Activated effector memory CD4-positive, alpha-beta T cell treated with Interleukin-2 at 50 U/mL for 16 hours (primary cell): ENCODE results near the gene SLC17A7.

Experiments used
- DNase-seq: peaks from one replicate; pipeline ENCODE4 v3.0.0-alpha.2; 2020

SLC17A7 gene

GRCh38 chr19:49425922-49426592 lies 15.3 kb downstream of the SLC17A7 start:
- no peak for DNase-seq

- no peak for DNase-seq
Measured at GRCh38 chr19:49425178-49425577, 16.1 kb downstream of the SLC17A7 start, which contains the start of gene GFY. Gene GFY, plus strand, starts transcription at chr19:49425388. Its CDS starts 1,043 bp downstream, at chr19:49426431.

- no peak for DNase-seq
Measured at GRCh38 chr19:49423985-49424303, 17.4 kb downstream of the SLC17A7 start.

- DNase-seq: no peak
Measured at GRCh38 chr19:49423071-49423984, 18.0 kb downstream of the SLC17A7 start, which contains the start of gene PTH2. Gene PTH2, minus strand, starts transcription at chr19:49423441. Its CDS starts 102 bp downstream, at chr19:49423339.

GRCh38 chr19:49422407-49423070 lies 18.8 kb downstream of the SLC17A7 start:
- peak; percentile 30 for DNase-seq

- DNase-seq: no peak
Measured at GRCh38 chr19:49421878-49422202, 19.5 kb downstream of the SLC17A7 start.

GRCh38 chr19:49421039-49421877 lies 20.1 kb downstream of the SLC17A7 start:
- no peak for DNase-seq

GRCh38 chr19:49420227-49420626 lies 21.1 kb downstream of the SLC17A7 start:
- DNase-seq: no peak

GRCh38 chr19:49419173-49419572 lies 22.2 kb downstream of the SLC17A7 start:
- DNase-seq: no peak

- DNase-seq: no peak
Measured at GRCh38 chr19:49418511-49418910, 22.8 kb downstream of the SLC17A7 start.

- DNase-seq: no peak
Measured at GRCh38 chr19:49417088-49417487, 24.2 kb downstream of the SLC17A7 start.

- DNase-seq: no peak
Measured at GRCh38 chr19:49415810-49416200, 25.5 kb downstream of the SLC17A7 start.

GRCh38 chr19:49415102-49415809 lies 26.1 kb downstream of the SLC17A7 start:
- no peak for DNase-seq

GRCh38 chr19:49414256-49414655 lies 27.1 kb downstream of the SLC17A7 start:
- no peak for DNase-seq

- DNase-seq: no peak
Measured at GRCh38 chr19:49413348-49413747, 28.0 kb downstream of the SLC17A7 start.

GRCh38 chr19:49411681-49412326 lies 29.5 kb downstream of the SLC17A7 start:
- no peak for DNase-seq

- no peak for DNase-seq
Measured at GRCh38 chr19:49409441-49410029, 31.8 kb downstream of the SLC17A7 start.

GRCh38 chr19:49408816-49409440 lies 32.4 kb downstream of the SLC17A7 start:
- DNase-seq: no peak

- no peak for DNase-seq
Measured at GRCh38 chr19:49407482-49408015, 33.8 kb downstream of the SLC17A7 start.

- no peak for DNase-seq
Measured at GRCh38 chr19:49407079-49407478, 34.2 kb downstream of the SLC17A7 start.
